ENCODE data around the gene MAN1A1.

Gene MAN1A1

DNA sequence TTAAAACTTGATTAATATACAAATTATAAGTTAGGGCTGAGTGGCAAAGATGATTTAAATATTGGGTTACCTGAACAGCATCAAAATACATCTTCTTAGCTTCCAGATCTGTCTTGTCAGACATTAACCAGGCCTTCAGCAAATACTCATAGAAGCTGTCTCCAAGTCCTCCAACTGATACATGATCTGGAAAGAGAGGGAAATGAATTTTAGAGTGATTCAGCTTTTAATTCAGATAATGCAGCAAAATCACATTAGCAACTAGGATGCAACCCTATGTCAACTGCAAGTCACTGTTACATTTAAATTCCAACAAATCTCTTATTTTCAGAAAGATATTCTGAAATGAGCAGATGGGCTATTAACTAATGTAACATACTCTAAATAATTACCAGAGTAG is 155.9 kb downstream of the MAN1A1 start:
- Histone ChIP-seq H3K27me3 (ENCODE audit: control insufficient read depth, insufficient read depth, low read length) (no peaks in the 10 kb centered on the region), H3K36me3 (ENCODE audit: control insufficient read depth, insufficient read depth, low read length) (no peaks in the 10 kb centered on the region), H3K9ac (ENCODE audit: low read depth, low read length) (no peak overlapping the region), H3K4me3 (ENCODE audit: low read depth, low read length) (no peak overlapping the region), H3K9me3 (ENCODE audit: control insufficient read depth, insufficient read depth, low read length) (no peaks in the 10 kb centered on the region), H3K4me1 (ENCODE audit: control insufficient read depth, insufficient read depth, low read length) (no peaks in the 10 kb centered on the region)

DNA sequence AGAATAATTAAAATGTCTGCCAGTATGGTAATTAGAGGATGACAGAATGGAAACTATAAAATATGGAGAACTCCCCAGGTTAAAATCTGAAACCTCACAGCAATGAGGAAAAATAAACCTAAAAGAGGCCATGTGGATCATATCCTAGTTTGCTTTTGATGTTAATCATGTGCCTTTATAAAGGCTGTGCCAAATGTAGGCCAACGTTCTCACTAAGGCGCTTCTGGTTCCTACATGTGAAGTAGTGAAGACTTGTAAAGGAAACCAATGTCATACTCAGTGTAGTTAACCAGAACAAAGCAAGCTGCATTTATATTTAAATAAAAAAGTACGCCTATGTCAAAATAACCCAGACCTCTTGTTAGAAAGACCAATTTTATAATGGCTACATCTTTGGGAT is 157.4 kb downstream of the MAN1A1 start:
- no peak overlapping the region for H3K9ac ChIP-seq (ENCODE audit: low read depth, low read length)
- H3K36me3 ChIP-seq (ENCODE audit: control insufficient read depth, insufficient read depth, low read length) = no peaks in the 10 kb centered on the region
- H3K4me1 ChIP-seq (ENCODE audit: control insufficient read depth, insufficient read depth, low read length) = no peaks in the 10 kb centered on the region

DNA sequence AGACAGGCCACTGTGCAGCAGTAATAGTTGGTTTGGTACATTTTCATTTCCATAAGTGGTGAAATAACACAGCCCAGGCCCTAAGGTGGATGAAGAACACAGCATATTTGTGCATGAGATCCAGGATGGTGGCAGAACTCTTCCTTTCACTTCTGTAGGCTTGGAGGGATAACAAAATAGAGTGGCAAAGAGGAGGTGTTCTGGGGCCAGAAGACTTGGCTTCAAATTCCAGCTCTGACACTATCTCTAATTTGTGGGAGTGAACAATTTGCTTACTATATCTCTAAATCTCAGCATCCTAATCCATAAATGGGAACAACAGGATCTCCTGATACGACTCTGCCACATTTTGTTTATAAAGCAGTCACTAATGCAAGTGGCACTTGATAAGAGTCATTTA is 159.4 kb downstream of the MAN1A1 start:
- Histone ChIP-seq H3K4me1 (ENCODE audit: control insufficient read depth, insufficient read depth, low read length) (no peaks in the 10 kb centered on the region), H3K27me3 (ENCODE audit: control insufficient read depth, insufficient read depth, low read length) (no peaks in the 10 kb centered on the region), H3K36me3 (ENCODE audit: control insufficient read depth, insufficient read depth, low read length) (no peaks in the 10 kb centered on the region), H3K9ac (ENCODE audit: low read depth, low read length) (no peak overlapping the region), H3K4me3 (ENCODE audit: low read depth, low read length) (no peak overlapping the region), H3K9me3 (ENCODE audit: control insufficient read depth, insufficient read depth, low read length) (no peaks in the 10 kb centered on the region)

More for the DNA sequence above, 157.4 kb downstream of the MAN1A1 start:
- Histone ChIP-seq H3K9me3 (ENCODE audit: control insufficient read depth, insufficient read depth, low read length) (no peaks in the 10 kb centered on the region), H3K4me3 (ENCODE audit: low read depth, low read length) (no peak overlapping the region), H3K27me3 (ENCODE audit: control insufficient read depth, insufficient read depth, low read length) (no peaks in the 10 kb centered on the region)

DNA sequence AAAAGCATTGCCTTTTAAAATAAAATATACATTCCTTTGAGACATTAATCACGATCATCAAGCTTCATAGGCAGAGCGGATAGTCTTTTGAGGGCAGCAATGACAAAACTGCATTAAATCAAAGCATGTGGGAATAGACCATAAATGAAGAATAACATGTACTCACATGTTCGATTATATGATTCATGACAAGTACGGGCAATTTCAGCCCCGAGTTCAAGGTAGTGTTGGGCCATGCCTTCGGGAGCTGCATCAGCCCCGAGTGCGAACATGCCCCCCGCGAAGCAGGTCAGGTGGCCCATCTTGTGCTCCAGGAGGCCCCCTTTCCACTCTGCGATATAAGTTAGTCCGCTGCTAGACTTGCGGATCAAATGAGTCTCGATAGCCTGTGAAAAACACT is 160.1 kb downstream of the MAN1A1 start:
- Histone ChIP-seq H3K27me3 (ENCODE audit: control insufficient read depth, insufficient read depth, low read length) (no peaks in the 10 kb centered on the region), H3K36me3 (ENCODE audit: control insufficient read depth, insufficient read depth, low read length) (no peaks in the 10 kb centered on the region), H3K4me3 (ENCODE audit: low read depth, low read length) (no peak overlapping the region), H3K4me1 (ENCODE audit: control insufficient read depth, insufficient read depth, low read length) (no peaks in the 10 kb centered on the region), H3K9ac (ENCODE audit: low read depth, low read length) (no peak overlapping the region), H3K9me3 (ENCODE audit: control insufficient read depth, insufficient read depth, low read length) (no peaks in the 10 kb centered on the region)

DNA sequence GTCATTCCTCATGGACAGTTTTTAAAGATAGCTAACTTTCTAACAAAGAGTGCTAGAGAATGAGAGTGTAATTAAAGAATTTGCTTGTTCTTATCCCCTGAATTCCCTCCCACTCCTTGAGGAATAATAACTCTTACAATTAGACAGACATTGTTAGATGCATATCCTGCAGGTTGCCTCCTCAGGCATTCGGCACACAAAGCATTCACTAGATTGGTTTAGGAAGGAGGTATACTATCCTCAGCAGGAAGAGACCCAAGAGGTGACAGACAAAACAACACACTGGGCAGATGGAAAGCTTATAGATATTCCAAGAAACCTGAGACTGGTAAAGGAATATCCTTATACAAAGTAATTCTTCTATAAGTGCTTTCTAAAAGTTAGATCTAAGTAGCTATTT is 162.0 kb downstream of the MAN1A1 start:
- Histone ChIP-seq H3K9ac (ENCODE audit: low read depth, low read length) (no peak overlapping the region), H3K4me3 (ENCODE audit: low read depth, low read length) (no peak overlapping the region), H3K36me3 (ENCODE audit: control insufficient read depth, insufficient read depth, low read length) (no peaks in the 10 kb centered on the region), H3K4me1 (ENCODE audit: control insufficient read depth, insufficient read depth, low read length) (no peaks in the 10 kb centered on the region), H3K27me3 (ENCODE audit: control insufficient read depth, insufficient read depth, low read length) (no peaks in the 10 kb centered on the region), H3K9me3 (ENCODE audit: control insufficient read depth, insufficient read depth, low read length) (no peaks in the 10 kb centered on the region)

DNA sequence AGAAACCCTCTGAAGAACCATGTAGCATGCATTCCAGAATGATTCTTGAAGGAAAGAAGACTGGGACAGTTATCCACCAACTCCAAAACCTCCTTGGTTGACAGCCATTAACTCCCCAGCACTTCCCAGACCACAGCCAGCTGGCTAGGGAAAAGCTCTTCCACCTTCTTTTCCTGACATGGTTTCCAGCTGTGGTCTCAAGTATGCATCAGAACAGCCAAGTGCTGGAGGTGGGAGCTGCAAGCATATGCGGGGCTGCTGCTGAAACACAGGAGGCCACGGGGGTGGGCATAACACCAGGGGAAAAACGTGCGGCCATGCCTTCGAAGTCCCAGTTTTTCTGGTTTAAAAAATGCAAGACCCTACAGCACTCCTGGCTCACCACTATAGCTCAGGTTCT is 163.1 kb downstream of the MAN1A1 start:
- Histone ChIP-seq H3K27me3 (ENCODE audit: control insufficient read depth, insufficient read depth, low read length) (no peaks in the 10 kb centered on the region), H3K9ac (ENCODE audit: low read depth, low read length) (no peak overlapping the region), H3K4me1 (ENCODE audit: control insufficient read depth, insufficient read depth, low read length) (no peaks in the 10 kb centered on the region), H3K9me3 (ENCODE audit: control insufficient read depth, insufficient read depth, low read length) (no peaks in the 10 kb centered on the region), H3K4me3 (ENCODE audit: low read depth, low read length) (no peak overlapping the region), H3K36me3 (ENCODE audit: control insufficient read depth, insufficient read depth, low read length) (no peaks in the 10 kb centered on the region)

DNA sequence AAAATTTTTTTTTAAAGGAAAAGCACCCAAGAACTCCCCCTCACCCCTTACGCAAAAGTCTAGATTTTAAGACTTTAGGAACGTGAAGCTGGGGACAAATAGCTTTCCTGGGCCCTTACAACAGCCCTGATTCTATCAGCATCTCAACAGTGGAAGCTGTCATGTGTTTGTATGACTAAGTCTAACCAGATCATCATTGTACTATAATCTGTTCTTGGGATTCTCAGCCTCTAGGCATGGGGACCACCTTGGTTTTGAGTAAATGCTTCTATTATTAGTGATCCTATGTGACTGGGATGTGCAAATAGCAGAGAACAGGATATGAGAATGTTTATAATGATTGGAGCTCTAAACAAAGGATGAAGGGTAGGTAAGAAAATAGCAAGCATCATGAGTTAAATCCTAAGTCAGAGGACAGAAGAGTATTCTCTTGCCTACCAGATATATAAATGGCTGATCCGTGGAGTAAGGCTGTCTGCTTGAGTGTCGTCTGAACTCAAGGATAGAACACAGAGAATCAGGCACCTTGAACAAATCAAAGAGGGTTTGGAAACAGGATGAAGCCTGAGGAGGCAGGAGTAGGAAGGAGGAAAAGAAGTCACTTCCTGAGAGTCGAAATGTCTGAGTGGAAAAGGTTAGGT is 165.4 kb downstream of the MAN1A1 start:
- Histone ChIP-seq H3K4me3 (ENCODE audit: low read depth, low read length) (no peak overlapping the region), H3K9ac (ENCODE audit: low read depth, low read length) (no peak overlapping the region), H3K36me3 (ENCODE audit: control insufficient read depth, insufficient read depth, low read length) (no peaks in the 10 kb centered on the region), H3K27me3 (ENCODE audit: control insufficient read depth, insufficient read depth, low read length) (no peaks in the 10 kb centered on the region), H3K4me1 (ENCODE audit: control insufficient read depth, insufficient read depth, low read length) (no peaks in the 10 kb centered on the region), H3K9me3 (ENCODE audit: control insufficient read depth, insufficient read depth, low read length) (no peaks in the 10 kb centered on the region)

DNA sequence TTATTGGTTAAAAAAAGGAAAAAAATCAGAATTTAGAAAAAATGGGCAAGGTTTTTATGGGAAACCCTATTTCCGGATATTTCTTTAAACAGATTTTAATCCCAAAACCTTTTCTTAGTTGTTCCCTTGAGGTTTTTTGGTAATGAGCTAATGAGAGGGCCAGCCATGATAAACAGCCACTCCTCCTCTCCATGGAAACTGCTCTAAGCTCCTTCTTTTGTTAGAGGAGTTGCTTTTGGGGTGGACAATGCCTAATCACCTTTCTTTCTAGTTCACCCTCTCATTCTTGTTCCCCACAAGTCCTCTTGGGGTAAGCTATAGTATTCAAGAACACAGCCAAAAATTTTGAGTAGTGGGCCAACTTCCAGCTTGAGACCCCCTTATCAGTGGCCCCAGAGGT is 166.1 kb downstream of the MAN1A1 start:
- H3K4me3 ChIP-seq (ENCODE audit: low read depth, low read length) = no peak overlapping the region
- no peaks in the 10 kb centered on the region for H3K9me3 ChIP-seq (ENCODE audit: control insufficient read depth, insufficient read depth, low read length)
- H3K9ac ChIP-seq (ENCODE audit: low read depth, low read length) = no peak overlapping the region
- H3K4me1 ChIP-seq (ENCODE audit: control insufficient read depth, insufficient read depth, low read length) = no peaks in the 10 kb centered on the region
- H3K27me3 ChIP-seq (ENCODE audit: control insufficient read depth, insufficient read depth, low read length) = no peaks in the 10 kb centered on the region
- H3K36me3 ChIP-seq (ENCODE audit: control insufficient read depth, insufficient read depth, low read length) = no peaks in the 10 kb centered on the region

DNA sequence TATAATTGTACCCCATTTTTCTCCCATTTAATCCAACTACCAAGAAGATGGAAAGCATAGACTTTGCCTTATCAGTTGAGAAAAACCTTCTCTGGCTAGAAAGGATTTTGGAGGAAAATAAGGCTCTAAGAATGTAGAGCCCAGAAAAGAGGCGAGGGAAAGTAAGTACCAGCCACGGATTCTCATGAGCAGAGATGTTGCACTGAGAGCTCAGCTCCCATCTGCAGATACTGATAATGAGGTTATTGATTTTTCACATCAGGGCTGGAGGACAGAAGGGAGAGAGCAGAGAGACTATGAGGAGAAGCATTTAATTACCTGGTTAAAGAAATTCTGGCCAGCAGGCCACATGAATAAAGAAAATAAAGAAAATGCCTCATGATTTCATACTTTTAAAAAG is 166.7 kb downstream of the MAN1A1 start:
- Histone ChIP-seq H3K36me3 (ENCODE audit: control insufficient read depth, insufficient read depth, low read length) (no peaks in the 10 kb centered on the region), H3K4me1 (ENCODE audit: control insufficient read depth, insufficient read depth, low read length) (no peaks in the 10 kb centered on the region), H3K4me3 (ENCODE audit: low read depth, low read length) (no peak overlapping the region), H3K27me3 (ENCODE audit: control insufficient read depth, insufficient read depth, low read length) (no peaks in the 10 kb centered on the region), H3K9ac (ENCODE audit: low read depth, low read length) (no peak overlapping the region), H3K9me3 (ENCODE audit: control insufficient read depth, insufficient read depth, low read length) (no peaks in the 10 kb centered on the region)

DNA sequence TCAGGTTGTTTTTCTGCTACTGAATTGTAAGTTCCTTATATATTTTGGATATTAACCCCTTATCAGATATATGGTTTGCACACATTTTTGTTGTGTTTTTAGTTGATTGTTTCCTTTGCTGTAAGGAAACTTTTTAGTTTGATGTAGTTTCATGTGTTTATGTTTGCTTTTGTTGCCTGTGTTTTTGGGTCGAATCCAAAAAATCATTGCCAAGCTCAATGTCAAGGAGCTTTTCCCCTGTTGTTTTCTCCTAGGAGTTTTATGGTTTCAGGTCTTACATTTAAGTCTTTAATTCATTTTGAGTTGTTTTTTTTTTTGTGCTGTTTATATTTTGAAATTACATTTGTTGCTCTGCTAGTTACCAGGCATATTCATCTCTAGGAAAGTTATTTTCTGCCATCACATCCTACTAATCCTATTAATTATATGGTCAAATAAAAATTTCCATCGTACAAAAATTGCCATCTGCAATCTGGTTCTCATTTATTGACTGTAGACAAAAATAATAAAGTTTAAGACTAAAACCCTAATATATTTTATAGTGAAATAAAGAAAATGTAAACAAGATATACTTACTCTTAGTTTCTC is 167.3 kb downstream of the MAN1A1 start:
- H3K4me3 ChIP-seq (ENCODE audit: low read depth, low read length) = no peak overlapping the region
- no peaks in the 10 kb centered on the region for H3K27me3 ChIP-seq (ENCODE audit: control insufficient read depth, insufficient read depth, low read length)
- no peaks in the 10 kb centered on the region for H3K4me1 ChIP-seq (ENCODE audit: control insufficient read depth, insufficient read depth, low read length)
- no peaks in the 10 kb centered on the region for H3K36me3 ChIP-seq (ENCODE audit: control insufficient read depth, insufficient read depth, low read length)
- no peaks in the 10 kb centered on the region for H3K9me3 ChIP-seq (ENCODE audit: control insufficient read depth, insufficient read depth, low read length)
- H3K9ac ChIP-seq (ENCODE audit: low read depth, low read length) = no peak overlapping the region

DNA sequence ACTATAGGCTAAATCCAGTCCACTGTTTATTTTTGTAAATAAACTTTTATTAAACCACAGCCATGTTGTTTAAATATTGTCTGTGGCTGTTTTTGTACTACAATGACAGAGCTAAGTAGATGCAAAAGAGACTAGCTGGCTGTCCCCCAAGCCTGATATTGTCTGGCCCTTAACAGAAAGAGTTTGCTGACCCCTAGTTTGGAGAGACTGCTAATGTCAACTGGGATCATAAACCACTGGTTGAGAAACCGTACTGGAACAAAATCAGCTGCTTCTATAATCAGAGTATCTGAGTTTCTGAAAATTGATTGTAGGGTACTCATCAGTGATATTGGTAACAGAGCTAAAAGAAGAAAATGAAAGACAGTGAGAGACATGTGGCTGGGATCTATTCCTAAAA is 168.5 kb downstream of the MAN1A1 start:
- Histone ChIP-seq H3K36me3 (ENCODE audit: control insufficient read depth, insufficient read depth, low read length) (no peaks in the 10 kb centered on the region), H3K9me3 (ENCODE audit: control insufficient read depth, insufficient read depth, low read length) (no peaks in the 10 kb centered on the region), H3K4me3 (ENCODE audit: low read depth, low read length) (no peak overlapping the region), H3K9ac (ENCODE audit: low read depth, low read length) (no peak overlapping the region), H3K27me3 (ENCODE audit: control insufficient read depth, insufficient read depth, low read length) (no peaks in the 10 kb centered on the region), H3K4me1 (ENCODE audit: control insufficient read depth, insufficient read depth, low read length) (no peaks in the 10 kb centered on the region)

DNA sequence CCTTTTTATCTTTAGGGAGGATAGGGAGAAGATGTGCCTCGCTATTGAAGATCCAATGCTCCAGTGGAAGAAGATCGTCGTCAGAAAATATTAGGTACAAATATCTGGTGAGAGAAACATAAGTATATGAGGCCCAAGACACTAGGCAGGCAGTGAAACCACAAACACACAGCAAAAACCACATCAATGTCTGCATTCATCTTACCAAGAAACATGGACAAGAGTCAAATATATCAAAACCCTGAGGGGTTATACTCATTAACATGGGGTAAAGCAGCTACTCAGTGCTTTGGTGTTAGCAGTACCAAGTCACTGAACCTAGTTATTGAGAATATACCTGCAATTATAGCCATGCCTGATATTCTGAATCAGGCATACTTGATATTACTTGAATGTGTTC is 169.7 kb downstream of the MAN1A1 start:
- Histone ChIP-seq H3K9ac (ENCODE audit: low read depth, low read length) (no peak overlapping the region), H3K36me3 (ENCODE audit: control insufficient read depth, insufficient read depth, low read length) (no peaks in the 10 kb centered on the region), H3K4me1 (ENCODE audit: control insufficient read depth, insufficient read depth, low read length) (no peaks in the 10 kb centered on the region), H3K4me3 (ENCODE audit: low read depth, low read length) (no peak overlapping the region), H3K27me3 (ENCODE audit: control insufficient read depth, insufficient read depth, low read length) (no peaks in the 10 kb centered on the region), H3K9me3 (ENCODE audit: control insufficient read depth, insufficient read depth, low read length) (no peaks in the 10 kb centered on the region)
